ENCODE results near the gene GRN.
"Not testable (repeated sequence)": the region's sequence is repeated elsewhere in the genome, so short reads cannot be mapped to it uniquely, and the experiment has no call there.

GRN gene

DNA sequence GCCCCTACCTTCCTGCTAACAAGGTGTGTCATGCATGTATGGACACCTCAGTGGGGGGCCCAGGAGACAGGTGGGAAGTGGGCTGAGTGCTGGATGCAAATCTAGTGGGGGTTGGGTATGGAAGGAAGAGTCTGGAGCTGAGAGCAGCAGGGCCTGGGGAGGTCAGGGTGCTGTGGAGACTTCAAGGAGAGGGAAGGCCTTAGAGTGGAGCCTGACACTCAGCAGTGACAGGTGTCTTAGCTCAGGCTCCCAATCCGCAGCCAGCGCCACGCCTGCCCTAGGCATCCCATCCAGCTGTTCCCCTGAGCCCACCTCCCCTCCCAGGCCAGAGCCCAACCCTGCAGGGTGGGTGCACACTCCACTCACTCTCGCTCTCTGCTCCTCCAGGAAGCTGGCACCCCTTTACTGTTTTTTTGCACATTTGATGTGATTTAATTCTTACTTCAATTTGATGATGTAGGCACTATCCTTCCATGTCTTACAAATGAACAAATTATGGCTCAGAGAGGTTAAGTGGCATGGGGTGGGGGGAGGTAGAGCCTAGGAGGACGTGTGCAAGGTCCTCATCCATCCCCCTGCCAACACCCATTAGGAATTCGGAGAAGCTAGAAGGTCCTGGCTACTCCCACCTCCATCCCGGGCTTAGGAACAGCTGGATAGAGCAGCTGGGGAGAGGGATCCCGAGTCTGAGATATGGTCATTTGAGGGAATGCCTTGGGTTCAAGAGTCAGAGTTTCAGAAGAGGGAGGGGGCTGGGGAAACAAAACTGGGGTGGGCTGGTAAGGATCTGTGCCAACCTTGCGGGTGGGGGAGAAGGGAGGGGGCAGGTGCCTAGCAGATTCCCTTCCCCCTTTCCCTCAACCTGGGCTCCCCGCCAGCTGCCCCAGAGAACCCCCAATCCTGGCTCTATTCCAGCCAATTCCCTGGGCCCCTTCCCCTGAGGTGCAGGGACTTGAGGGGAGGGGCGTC is 16.5 kb downstream of the GRN start:
- TF ChIP-seq, protein P1, sequence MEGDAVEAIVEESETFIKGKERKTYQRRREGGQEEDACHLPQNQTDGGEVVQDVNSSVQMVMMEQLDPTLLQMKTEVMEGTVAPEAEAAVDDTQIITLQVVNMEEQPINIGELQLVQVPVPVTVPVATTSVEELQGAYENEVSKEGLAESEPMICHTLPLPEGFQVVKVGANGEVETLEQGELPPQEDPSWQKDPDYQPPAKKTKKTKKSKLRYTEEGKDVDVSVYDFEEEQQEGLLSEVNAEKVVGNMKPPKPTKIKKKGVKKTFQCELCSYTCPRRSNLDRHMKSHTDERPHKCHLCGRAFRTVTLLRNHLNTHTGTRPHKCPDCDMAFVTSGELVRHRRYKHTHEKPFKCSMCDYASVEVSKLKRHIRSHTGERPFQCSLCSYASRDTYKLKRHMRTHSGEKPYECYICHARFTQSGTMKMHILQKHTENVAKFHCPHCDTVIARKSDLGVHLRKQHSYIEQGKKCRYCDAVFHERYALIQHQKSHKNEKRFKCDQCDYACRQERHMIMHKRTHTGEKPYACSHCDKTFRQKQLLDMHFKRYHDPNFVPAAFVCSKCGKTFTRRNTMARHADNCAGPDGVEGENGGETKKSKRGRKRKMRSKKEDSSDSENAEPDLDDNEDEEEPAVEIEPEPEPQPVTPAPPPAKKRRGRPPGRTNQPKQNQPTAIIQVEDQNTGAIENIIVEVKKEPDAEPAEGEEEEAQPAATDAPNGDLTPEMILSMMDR (IDR thresholded peaks at IDR 0.05; ENCODE audit: insufficient read depth, low read length, poor library complexity, severe bottlenecking) = no peak
- DNase-seq (ENCODE audit: extremely low read depth, insufficient read length) = no peak
- H3K4me3 ChIP-seq (replicated peaks; ENCODE audit: low read depth, low read length) = no peak overlapping the region
- no peaks in the 10 kb centered on the region for H3K36me3 ChIP-seq (ENCODE audit: control insufficient read depth, insufficient read depth, low read length)
- H3K27me3 ChIP-seq (replicated peaks; ENCODE audit: control insufficient read depth, insufficient read depth, low read length) = no peaks in the 10 kb centered on the region

DNA sequence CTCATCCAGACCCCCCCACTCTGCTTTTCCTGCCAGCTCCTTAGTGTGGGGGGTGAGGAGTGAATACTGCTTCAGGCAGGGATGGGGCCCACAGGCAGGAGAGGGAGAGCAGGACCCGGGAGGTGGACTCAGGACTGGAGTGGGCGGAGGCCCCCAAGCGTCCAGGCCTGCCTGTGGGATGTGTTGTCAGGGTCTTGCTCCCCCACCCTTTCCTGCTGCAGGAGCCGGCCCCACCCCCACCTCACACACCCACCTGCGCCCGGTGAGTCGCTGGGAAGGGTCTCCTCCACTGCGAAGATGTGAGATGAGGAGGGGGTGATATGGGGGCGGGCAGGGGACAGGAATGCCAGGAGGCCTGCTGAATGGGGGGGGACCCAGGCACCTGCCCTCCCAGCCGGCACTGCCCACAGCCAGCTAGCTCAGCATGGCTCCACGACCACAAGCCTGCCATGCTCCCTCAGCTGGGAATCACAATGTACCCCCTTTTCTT is 17.4 kb downstream of the GRN start:
- H3K36me3 ChIP-seq (ENCODE audit: control insufficient read depth, insufficient read depth, low read length) = no peaks in the 10 kb centered on the region
- no peak for DNase-seq (ENCODE audit: extremely low read depth, insufficient read length)
- TF ChIP-seq, protein P1 (IDR thresholded peaks at IDR 0.05; ENCODE audit: insufficient read depth, low read length, poor library complexity, severe bottlenecking) = no peak

DNA sequence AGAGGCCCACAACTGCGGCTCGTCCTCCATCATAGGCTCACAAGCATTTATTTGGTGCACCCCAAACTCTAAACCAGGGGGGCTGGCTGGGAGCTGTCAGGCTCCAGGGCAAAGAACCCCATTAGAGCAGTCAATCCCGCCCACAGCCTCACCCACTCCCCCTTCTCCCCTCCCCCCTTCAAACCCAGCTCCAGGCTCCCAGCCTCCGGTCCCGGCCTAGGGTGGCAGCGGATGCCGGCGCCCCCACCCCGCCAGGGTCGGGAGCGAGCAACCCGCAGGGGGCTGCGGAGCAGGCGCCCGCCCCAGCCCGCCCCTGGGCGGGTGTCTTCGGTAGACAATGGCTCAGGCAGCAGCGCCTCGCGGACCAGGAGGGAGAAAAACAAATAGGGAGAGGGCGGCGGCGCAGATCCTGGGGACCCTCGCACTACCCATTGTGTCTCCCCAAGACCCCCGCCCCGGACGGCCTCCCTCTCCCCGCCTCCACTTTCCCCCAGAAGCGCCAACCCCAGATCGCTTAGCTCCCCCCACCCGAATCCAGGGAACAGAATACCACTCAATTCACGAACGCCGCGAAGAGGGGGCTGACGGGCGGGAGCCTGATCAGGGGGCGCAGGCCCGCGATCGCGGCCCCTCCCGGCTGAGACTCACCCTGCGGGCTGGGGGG is 18.0 kb downstream of the GRN start:
- H3K27me3 ChIP-seq (replicated peaks; ENCODE audit: control insufficient read depth, insufficient read depth, low read length) = no peaks in the 10 kb centered on the region
- H3K36me3 ChIP-seq (ENCODE audit: control insufficient read depth, insufficient read depth, low read length) = no peaks in the 10 kb centered on the region
- H3K4me3 ChIP-seq (replicated peaks; ENCODE audit: low read depth, low read length) = peak overlapping the region; percentile 68
- TF ChIP-seq, protein P1 (IDR thresholded peaks at IDR 0.05; ENCODE audit: insufficient read depth, low read length, poor library complexity, severe bottlenecking) = peak; percentile 8
- no peak for DNase-seq (ENCODE audit: extremely low read depth, insufficient read length)

More for the DNA sequence above, 17.4 kb downstream of the GRN start:
- Histone ChIP-seq H3K27me3 (replicated peaks; ENCODE audit: control insufficient read depth, insufficient read depth, low read length) (no peaks in the 10 kb centered on the region), H3K4me3 (replicated peaks; ENCODE audit: low read depth, low read length) (peak overlapping the region; percentile 68)

DNA sequence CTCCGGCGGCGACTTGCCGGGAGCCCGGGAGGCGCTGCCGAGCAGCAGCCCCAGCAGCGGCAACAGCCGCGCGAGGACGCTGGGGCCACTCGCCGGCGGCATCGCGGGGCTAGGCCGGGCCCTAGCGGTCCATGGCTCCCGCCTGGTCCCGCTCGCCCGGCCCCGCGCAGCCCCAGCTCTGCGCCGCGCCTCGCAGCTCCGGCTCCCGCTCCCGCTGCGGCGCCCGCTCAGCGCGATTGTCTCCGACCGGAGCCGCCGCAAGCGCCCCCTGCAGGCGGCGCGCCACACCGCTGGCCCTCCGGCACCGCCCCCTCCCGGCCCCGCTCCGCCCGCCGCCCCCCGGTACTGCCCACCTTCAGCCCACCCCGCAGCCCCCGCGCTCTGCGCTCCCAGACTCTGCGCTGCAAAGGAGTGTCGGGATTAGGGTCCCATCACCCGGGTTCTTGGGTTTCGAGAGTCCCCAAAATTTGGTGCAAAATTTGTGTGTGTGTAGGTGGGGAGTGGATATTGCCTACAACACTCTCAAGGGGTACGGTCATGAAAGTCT is 18.6 kb downstream of the GRN start, which contains the start of gene FAM171A2:
Gene FAM171A2 (minus strand): TSS at position 241 of the 547 bp plus-strand sequence. CDS start 139 bp downstream, at position 102.
- no peaks in the 10 kb centered on the region for H3K36me3 ChIP-seq (ENCODE audit: control insufficient read depth, insufficient read depth, low read length)
- H3K4me3 ChIP-seq (replicated peaks; ENCODE audit: low read depth, low read length) = peak within 1 kb of the TSS; percentile 68
- TF ChIP-seq, protein P1 (IDR thresholded peaks at IDR 0.05; ENCODE audit: insufficient read depth, low read length, poor library complexity, severe bottlenecking) = no peak
- DNase-seq (ENCODE audit: extremely low read depth, insufficient read length) = peak; percentile 74
- no peaks in the 10 kb centered on the region for H3K27me3 ChIP-seq (replicated peaks; ENCODE audit: control insufficient read depth, insufficient read depth, low read length)

DNA sequence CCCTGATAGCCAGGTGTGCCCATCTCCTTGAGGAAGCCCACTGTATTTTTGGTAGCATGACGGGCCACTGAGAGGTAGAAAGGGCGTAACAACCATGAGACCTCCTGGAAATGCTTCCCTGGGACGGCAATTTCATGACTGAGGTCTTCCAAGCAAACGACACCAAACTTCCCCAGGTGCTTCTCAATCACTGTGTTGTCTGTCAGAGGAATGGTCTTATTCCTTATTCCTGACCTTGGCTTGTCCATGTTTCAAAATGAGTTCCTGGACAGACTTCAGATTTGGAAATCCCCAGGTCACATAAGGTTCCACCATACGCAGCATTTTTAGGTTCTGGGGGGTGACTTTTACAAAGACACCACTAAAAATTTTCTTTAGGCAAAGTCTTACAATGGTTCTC is 19.9 kb downstream of the GRN start:
- DNase-seq (ENCODE audit: extremely low read depth, insufficient read length); H3K4me3 ChIP-seq (replicated peaks; ENCODE audit: low read depth, low read length); H3K27me3 ChIP-seq (replicated peaks; ENCODE audit: control insufficient read depth, insufficient read depth, low read length); H3K36me3 ChIP-seq (ENCODE audit: control insufficient read depth, insufficient read depth, low read length): not testable (repeated sequence)
